GM13976 (cell line): ENCODE measurements around the gene ZNF771.

ENCODE experiments used
- DNase-seq: peaks from one replicate; pipeline ENCODE4 v3.0.0; 2012; ENCODE audit warnings: low spot score
- CTCF ChIP-seq: IDR thresholded peaks from 2 replicates; pipeline ENCODE4 v1.5.1; 2012; ENCODE audit warnings: borderline replicate concordance, mild to moderate bottlenecking; ENCODE audit not compliant: insufficient read depth; ENCODE audit errors: extremely low read depth, missing control alignments, control extremely low read depth
- in situ Hi-C: fragments of 300-500 bp; cut with MboI; formaldehyde crosslinking; loops from one replicate; pipeline ENCODE4 v1.12.0; 2022; ENCODE audit warnings: low sequenced_read_pairs, mixed read lengths, inconsistent platforms; ENCODE audit not compliant: unreplicated experiment

ZNF771 gene

DNA sequence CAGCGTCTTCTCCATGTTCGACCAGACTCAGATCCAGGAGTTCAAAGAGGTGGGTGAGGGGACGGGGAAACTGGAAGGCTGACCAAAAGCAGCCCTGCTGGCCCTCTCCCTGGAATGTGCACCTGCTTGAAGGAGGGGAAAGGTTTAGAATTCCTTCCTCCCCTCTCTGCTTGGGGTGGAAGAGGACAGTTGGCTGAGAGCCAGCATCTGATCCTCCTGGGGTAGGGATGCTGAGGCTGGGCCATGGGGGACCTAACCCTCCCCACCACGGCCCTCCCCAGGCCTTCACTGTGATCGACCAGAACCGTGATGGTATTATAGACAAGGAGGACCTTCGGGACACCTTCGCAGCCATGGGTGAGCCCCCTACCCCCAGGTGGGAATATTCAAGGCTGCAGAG lies 31.5 kb upstream of the ZNF771 start:
- TF ChIP-seq CTCF = no peak

DNA sequence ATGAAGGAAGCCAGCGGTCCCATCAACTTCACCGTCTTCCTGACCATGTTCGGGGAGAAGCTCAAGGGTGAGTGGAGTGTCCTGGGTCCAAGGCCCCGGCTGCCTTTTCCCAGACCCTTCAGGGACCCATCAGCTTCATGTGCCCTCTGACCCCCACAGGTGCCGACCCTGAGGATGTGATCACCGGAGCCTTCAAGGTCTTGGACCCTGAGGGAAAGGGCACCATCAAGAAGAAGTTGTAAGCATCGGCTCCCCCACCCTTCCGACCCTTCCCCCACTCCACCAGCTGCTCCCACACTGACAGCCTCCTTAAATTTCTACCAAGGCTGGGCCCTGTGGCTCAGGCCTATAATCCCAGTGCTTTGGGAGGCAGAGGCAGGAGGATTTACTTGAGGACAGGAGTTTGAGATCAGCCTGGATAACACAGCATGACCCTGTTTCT lies 30.9 kb upstream of the ZNF771 start:
- DNase-seq = no peak
- no peak for TF ChIP-seq CTCF
- in situ Hi-C loops = no loop called here

More for the DNA sequence above, 31.5 kb upstream of the ZNF771 start:
- in situ Hi-C loops = no loop called here
- no peak for DNase-seq

GRCh38 chr16:30377050-30377811 lies 30.2 kb upstream of the ZNF771 start:
- in situ Hi-C loops = no loop called here
- no peak for TF ChIP-seq CTCF
- DNase-seq = no peak

DNA sequence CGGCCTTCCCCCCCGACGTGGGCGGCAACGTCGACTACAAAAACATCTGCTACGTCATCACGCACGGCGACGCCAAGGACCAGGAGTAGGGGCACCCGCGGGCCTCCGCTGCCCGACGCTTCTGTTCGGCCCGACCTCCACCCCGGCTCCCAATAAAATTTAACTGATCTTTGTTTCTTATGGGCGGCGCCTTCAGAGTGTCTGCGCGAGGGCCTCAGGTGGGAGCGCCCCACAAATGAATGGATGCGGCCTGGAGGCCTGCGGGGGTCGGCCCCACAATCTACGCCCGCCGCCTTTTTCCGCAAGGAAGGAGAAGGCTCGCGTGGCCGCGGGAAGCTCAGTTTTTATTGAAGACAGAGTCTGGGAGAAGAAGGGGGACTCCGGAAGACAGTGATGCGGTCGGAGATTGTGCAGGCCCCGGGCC lies 29.6 kb upstream of the ZNF771 start:
- peak; percentile 82 for DNase-seq
- in situ Hi-C loops = no loop called here
- TF ChIP-seq CTCF = no peak

- in situ Hi-C loops = no loop called here
- peak; percentile 99 for DNase-seq
- TF ChIP-seq CTCF = no peak
Measured at GRCh38 chr16:30378236-30379157, 28.9 kb upstream of the ZNF771 start.

DNA sequence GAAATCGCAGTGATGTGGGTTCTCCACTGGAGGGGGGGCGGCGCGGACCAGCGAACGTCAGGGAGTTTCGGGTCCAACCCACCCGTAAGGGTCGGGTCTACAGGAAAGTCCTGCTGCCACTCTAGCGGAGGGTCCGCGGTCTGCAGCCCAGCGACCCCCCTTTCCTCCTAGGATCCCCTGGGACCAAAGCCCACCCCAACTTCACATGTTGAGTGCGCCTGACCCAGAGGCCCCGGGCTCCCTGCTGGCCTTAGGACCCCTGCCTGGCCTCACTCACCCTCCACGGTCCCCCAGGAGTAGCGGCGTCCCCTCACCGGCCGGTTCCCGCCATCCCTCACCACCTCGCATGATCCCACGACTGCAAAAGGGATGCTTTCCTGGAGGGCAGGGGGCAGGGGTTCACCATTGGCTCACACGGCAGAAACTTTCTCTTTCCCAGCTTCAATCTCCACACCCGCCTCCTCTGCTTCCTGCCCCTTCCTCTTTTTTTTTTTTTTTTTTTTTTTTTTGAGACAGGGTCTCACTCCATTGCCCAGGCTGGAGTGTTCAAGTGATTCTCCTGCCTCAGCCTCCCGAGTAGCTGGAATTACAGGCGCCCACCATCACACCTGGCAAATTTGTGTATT lies 28.1 kb upstream of the ZNF771 start:
- no peak for TF ChIP-seq CTCF
- no peak for DNase-seq
- in situ Hi-C loops = no loop called here
